Vagina (tissue), 2 donors: ENCODE data around the gene C7orf57.

Experiments
- POLR2AphosphoS5 ChIP-seq, 2 donors: sonication (generic); formaldehyde crosslinking; IDR thresholded peaks; one replicate each; pipeline ENCODE4 v1.9.0; 2017; ENCODE audit warnings: antibody characterized with exemption in 2 of 2, mild to moderate bottlenecking in 2 of 2, low read depth in 1 of 2; ENCODE audit not compliant: insufficient read depth in 1 of 2
- TF ChIP-seq, protein P1 (sequence below), 3 experiments: fragments of 450-650 bp in 2 of 3; fragments of 200-600 bp in 1 of 3; sonication (generic) in 1 of 3; IDR thresholded peaks; one replicate each; pipeline ENCODE4 v1.5.1; 2017 to 2019; ENCODE audit warnings: antibody characterized with exemption in 3 of 3, mild to moderate bottlenecking in 2 of 3, moderate library complexity in 2 of 3

DNA sequence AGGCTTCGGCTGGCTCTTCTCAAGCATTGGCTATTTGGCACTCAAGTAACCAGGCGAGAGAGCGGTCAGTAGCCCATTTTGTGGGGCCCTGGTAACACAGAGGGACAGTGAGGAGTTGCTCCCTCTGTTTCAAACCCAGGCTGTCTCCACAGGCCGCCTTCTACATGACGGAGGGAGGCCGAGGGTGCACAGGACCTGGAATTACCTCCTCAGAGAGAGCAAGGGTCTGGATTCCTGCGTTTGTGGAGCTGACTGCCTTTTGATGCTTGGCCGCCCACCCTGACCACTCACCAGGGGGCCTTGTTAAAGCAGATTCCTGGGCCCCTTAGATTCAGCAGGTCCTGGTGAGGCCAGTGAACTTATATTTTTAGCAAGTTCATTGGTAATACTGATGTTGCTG lies 66.0 kb downstream of the C7orf57 start:
- TF ChIP-seq, protein P1, sequence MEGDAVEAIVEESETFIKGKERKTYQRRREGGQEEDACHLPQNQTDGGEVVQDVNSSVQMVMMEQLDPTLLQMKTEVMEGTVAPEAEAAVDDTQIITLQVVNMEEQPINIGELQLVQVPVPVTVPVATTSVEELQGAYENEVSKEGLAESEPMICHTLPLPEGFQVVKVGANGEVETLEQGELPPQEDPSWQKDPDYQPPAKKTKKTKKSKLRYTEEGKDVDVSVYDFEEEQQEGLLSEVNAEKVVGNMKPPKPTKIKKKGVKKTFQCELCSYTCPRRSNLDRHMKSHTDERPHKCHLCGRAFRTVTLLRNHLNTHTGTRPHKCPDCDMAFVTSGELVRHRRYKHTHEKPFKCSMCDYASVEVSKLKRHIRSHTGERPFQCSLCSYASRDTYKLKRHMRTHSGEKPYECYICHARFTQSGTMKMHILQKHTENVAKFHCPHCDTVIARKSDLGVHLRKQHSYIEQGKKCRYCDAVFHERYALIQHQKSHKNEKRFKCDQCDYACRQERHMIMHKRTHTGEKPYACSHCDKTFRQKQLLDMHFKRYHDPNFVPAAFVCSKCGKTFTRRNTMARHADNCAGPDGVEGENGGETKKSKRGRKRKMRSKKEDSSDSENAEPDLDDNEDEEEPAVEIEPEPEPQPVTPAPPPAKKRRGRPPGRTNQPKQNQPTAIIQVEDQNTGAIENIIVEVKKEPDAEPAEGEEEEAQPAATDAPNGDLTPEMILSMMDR (IDR thresholded peaks at IDR 0.05): no peak
- TF ChIP-seq POLR2AphosphoS5 (IDR thresholded peaks at IDR 0.05; ENCODE audit: insufficient read depth in 1 of 2, low read depth in 1 of 2): no peak
